HUES6 (cell line): Measurements from ENCODE around the gene OSM.
"Not testable (repeated sequence)": the region's sequence is repeated elsewhere in the genome, so short reads cannot be mapped to it uniquely, and the experiment has no call there.

Experiments
- H3K27ac ChIP-seq: 2 replicates; pipeline ENCODE4 v1.7.0; 2013; ENCODE audit warnings: low read depth, mild to moderate bottlenecking, low read length, inconsistent platforms
- H3K27me3 ChIP-seq: 2 replicates; pipeline ENCODE4 v1.6.1; 2013; ENCODE audit warnings: low read length; ENCODE audit not compliant: control insufficient read depth, insufficient read depth
- H3K36me3 ChIP-seq: 2 replicates; pipeline ENCODE4 v1.6.1; 2013; ENCODE audit warnings: low read length; ENCODE audit not compliant: control insufficient read depth, insufficient read depth
- H3K4me1 ChIP-seq: 2 replicates; pipeline ENCODE4 v1.6.1; 2013; ENCODE audit warnings: low read length; ENCODE audit not compliant: control insufficient read depth, insufficient read depth
- H3K4me3 ChIP-seq: 2 replicates; pipeline ENCODE4 v1.5.1; 2013; ENCODE audit warnings: low read depth, low read length
- H3K9ac ChIP-seq: one replicate; pipeline ENCODE4 v1.6.1; 2013; ENCODE audit warnings: mild to moderate bottlenecking, low read length
- H3K9me3 ChIP-seq: 2 replicates; pipeline ENCODE4 v1.6.1; 2013; ENCODE audit warnings: low read depth, low read length; ENCODE audit not compliant: control insufficient read depth, insufficient read depth

The OSM gene

DNA sequence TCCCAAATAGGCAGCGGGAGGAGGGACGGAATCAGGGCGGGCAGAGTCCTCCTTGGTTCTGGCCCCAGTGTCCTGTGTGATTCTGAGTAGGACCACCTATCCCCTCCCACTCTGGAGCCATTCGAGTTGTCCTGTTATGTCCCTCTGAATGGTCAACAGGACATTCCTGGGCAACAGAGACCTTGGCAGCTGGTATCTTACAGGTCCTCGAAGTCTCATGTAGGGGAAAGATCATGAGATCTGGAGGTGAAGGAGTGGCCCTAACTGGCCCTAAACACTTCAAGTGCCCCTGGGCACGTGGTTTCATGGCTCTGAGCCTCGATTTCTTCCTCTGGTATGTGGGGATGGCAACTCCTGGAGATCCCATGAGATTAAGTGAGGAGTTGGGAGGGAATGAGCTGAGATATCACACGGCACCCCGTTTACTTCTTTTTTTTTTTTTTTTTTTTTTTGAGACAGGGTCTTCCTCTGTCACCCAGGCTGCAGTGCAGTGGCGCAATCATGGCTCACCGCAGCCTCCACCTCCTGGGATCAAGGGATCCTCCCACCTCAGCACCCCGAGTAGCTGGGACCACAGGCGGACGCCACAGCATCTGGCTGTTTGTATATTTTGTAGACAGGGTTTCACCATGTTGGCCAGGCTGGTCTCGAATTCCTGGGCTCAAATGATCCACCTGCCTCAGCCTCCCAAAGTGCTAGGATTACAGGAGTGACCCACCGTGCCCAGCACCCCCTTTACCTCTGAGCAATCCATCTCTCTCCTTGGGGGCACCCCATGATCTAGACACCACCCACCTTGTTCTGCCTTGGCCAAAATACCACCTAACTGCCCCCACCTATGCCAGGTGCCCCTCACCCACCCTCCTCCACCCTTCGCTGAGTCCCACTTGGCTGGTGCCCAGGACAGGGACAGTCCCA lies 26.9 kb downstream of the OSM start:
- Histone ChIP-seq H3K4me3 (no peak overlapping the region), H3K9me3 (no peaks in the 10 kb centered on the region), H3K9ac (no peak overlapping the region), H3K36me3 (peaks cover 16% of the 10 kb centered on the region), H3K27ac (no peak overlapping the region), H3K4me1 (peaks cover 46% of the 10 kb centered on the region), H3K27me3 (no peaks in the 10 kb centered on the region; the same call in 1 of the 2 replicates)

DNA sequence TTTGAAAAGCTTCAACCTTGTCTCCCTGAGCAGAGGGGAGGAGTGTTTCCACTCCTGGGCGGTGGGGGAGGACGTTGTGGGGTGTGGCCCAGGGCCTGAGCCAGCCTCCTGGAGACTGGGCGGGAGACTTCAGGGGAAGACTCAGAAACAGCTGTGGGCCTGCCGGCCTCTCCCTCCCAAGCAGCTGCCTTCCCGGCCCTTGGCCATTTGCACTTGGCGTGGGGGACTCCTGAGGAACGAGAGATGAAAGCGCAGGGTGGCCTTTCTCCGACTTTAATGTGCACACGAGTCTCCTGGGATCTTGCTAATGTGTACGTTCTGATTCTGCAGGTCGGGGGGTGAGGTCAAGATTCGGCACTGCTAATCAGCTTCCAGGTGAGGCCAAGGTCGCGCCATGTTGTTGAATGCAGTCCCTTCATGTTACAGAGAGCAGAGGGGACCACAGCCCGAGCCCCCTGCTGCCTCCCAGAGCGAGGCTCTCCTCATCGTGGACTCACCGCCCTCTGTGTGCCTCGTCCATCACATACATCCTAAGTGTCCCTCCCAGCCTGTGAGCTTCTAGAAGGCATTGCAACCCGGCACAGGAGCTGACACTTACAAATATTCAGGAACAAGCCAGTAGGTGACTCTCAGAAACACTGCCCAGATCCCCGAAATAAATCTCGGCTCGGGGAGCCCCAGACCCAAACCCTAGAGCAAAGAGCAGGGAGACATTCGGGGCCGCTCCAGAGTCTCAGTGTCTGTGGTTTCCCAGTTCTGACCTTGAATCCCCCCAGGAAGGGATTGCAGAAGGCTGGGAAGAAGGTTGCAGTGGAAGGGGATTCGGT lies 27.8 kb downstream of the OSM start:
- Histone ChIP-seq H3K4me1 (peaks cover 47% of the 10 kb centered on the region), H3K4me3 (no peak overlapping the region), H3K9ac (no peak overlapping the region), H3K9me3 (no peaks in the 10 kb centered on the region), H3K36me3 (peaks cover 16% of the 10 kb centered on the region), H3K27ac (no peak overlapping the region), H3K27me3 (no peaks in the 10 kb centered on the region)

DNA sequence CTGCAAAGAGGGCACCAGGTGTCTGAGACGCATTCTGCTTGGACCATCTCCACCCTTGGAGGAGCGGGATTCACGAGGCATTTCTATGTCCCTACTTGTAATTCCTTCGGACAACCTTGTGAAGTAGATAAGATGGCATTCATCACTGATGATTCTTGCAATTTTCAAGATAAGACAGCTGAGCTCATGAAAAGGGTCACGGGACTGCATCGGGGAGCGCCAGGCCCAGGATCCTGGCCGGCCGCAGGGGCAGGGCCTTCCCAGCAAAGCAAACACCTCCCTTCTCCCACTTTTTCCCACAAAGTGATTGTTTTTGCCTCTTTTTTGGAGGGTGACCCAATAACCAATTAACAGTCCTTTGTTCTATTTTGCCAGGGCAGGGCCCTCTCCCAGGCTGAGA lies 28.5 kb downstream of the OSM start:
- H3K36me3 ChIP-seq = peaks cover 9% of the 10 kb centered on the region; the same call in 1 of the 2 replicates
- no peak overlapping the region for H3K4me3 ChIP-seq
- no peaks in the 10 kb centered on the region for H3K9me3 ChIP-seq
- no peaks in the 10 kb centered on the region for H3K27me3 ChIP-seq
- no peak overlapping the region for H3K27ac ChIP-seq
- peaks cover 47% of the 10 kb centered on the region for H3K4me1 ChIP-seq
- H3K9ac ChIP-seq = no peak overlapping the region

DNA sequence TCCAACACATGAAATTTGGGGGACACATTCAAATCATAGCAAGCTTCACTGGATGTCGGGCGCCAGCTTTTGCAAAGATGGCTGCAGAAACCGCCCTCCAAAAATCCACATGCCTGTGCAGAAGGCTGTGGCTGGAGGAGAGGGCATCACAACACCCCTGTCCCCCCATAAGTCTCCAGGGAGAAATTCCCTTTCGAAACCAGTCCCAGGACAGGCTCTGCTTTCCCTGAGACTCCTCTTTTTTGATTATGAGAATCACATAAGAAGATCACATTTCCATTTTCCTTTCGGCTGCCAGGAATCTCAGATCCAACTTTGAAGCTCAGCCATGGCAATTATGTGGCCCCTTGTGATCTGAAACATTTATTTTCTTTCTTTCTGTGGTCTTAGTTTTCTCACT lies 29.8 kb downstream of the OSM start:
- Histone ChIP-seq H3K9ac (no peak overlapping the region), H3K36me3 (0 out of 2 replicates have a peak, but pooled peaks cover 2% of the 10 kb centered on the region), H3K4me1 (peaks cover 50% of the 10 kb centered on the region), H3K9me3 (no peaks in the 10 kb centered on the region), H3K27ac (no peak overlapping the region), H3K27me3 (no peaks in the 10 kb centered on the region), H3K4me3 (no peak overlapping the region)

DNA sequence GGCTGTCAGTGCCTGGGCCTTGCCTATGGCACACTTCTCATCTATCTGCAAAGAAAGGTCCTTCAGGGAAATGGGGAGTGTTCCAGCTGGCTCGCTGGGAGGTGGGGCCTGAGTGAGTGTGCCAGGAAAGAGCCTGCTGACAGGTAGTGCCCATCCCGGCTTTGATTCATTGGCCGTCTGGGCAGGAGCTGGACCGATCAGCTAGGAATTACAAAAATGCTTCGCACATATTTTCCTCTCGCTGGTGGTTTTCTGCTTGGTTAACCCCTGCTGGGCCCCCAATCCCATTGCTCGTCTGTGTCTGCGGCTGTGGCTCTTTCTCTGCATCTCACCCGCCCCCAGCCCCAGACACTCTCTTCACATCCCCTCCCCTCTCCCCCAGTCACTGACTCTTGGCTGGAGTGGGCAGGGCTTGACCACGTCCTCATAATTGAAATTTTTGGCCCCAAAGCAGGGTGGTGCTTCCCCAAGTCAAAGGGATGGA lies 30.9 kb downstream of the OSM start:
- H3K36me3 ChIP-seq = no peaks in the 10 kb centered on the region
- peak overlapping the region; percentile 17 for H3K9ac ChIP-seq
- no peak overlapping the region for H3K4me3 ChIP-seq
- peaks cover 45% of the 10 kb centered on the region for H3K4me1 ChIP-seq
- H3K9me3 ChIP-seq = no peaks in the 10 kb centered on the region
- no peaks in the 10 kb centered on the region for H3K27me3 ChIP-seq
- H3K27ac ChIP-seq = no peak overlapping the region

DNA sequence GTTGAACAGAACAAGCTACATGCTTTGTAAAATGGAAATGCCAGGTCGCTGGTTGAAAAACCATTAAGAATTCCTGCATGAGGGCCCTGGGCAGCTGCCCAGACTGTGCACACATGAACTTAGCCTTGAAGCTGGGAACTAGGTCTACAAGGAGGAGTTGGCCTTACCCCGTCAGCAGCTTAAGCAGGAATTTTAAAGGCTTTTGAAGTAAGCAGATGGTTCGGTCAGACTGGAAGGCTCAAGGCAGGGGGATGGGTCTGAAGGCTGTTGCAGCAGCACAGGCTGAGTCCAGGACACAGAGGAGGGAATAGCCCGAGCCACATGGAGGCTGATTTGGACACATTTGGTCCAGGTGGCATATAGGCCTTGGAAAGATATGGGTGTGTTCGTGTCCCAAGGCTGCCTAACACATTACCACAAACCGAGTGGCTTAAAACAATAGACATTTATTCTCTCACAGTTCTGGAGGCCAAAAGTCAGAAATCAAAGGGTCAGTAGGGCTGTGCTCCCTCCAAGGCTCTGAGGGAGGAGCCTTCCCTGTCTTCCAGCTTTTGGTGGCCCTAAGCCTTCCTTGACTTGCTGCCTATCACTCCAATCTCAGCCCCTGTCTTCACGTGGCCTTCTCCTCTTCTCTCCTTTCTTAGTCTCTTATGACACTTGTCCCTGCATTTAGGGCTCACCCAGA lies 31.7 kb downstream of the OSM start:
- H3K27ac ChIP-seq = no peak overlapping the region
- H3K36me3 ChIP-seq = no peaks in the 10 kb centered on the region
- no peak overlapping the region for H3K4me3 ChIP-seq
- no peaks in the 10 kb centered on the region for H3K27me3 ChIP-seq
- no peaks in the 10 kb centered on the region for H3K9me3 ChIP-seq
- peaks cover 45% of the 10 kb centered on the region for H3K4me1 ChIP-seq
- no peak overlapping the region for H3K9ac ChIP-seq

DNA sequence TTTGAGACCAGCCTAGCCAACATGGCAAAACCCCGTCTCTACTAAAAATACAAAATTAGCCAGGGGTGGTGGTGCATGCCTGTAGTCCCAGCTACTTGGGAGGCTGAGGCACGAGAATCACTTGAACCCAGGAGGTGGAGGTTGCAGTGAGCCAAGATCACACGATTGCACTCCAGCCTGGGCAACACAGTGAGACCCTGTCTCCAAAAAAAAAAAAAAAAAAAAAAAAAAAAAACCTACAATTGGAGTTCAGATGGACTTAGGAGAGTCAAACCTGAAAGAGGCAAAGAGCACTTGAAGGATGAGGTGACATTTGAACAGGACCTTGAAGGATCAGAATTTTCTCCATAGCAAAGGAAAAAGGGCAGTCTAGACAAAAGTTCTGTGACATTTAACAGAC lies 32.3 kb downstream of the OSM start:
- not testable (repeated sequence) for H3K27me3 ChIP-seq

DNA sequence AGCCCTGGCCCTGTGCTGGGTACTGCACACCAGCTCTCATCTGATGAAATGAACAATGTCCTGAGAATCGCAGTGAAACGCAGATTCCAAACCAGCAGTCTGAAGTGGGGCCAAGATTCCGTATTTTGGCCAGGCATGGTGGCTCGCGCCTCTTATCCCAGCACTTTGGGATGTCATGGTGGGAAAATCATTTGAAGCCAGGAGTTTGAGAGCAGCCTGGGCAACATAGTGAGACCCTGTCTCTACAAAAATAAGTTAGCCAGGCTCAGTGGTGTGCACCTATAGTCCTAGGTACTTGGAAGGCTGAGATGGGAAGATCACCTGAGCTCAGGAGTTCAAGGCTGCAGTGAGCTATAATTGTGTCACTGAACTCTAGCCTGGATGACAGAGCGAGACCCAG lies 33.1 kb downstream of the OSM start:
- no peaks in the 10 kb centered on the region for H3K9me3 ChIP-seq
- H3K36me3 ChIP-seq = no peaks in the 10 kb centered on the region
- H3K27me3 ChIP-seq = no peaks in the 10 kb centered on the region
- no peak overlapping the region for H3K27ac ChIP-seq
- H3K4me1 ChIP-seq = peaks cover 42% of the 10 kb centered on the region
- H3K4me3 ChIP-seq = no peak overlapping the region
- no peak overlapping the region for H3K9ac ChIP-seq

More for the DNA sequence above, 32.3 kb downstream of the OSM start:
- H3K4me3 ChIP-seq, H3K9ac ChIP-seq, H3K27ac ChIP-seq, H3K36me3 ChIP-seq, H3K9me3 ChIP-seq: not testable (repeated sequence)
- peaks cover 43% of the 10 kb centered on the region for H3K4me1 ChIP-seq

DNA sequence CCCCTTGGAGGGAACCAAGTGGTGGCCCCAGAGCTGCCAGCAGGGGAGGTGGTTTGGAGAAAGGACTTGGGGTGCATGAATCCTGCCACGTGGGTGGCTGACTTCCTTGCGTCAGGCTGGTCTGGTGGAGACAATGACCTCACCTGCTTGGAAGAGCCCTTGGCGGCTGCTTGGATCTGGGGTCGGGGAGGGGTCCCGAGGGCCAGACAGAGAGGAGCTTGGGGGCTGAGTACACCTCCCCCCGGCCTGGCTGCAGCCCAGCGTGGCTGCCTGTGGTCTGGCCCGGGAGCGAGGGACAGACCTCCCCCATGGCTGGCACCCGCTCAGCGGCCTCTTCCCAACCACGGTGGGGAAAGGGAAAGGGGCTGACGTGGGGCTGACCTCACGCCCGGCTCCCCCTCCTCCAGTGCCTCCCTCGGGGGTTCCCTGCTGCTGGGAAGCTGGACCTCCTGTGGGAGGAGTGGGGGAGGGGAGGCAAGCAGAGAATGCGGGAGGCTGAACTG lies 33.9 kb downstream of the OSM start:
- H3K27ac ChIP-seq = no peak overlapping the region
- H3K27me3 ChIP-seq = no peaks in the 10 kb centered on the region

DNA sequence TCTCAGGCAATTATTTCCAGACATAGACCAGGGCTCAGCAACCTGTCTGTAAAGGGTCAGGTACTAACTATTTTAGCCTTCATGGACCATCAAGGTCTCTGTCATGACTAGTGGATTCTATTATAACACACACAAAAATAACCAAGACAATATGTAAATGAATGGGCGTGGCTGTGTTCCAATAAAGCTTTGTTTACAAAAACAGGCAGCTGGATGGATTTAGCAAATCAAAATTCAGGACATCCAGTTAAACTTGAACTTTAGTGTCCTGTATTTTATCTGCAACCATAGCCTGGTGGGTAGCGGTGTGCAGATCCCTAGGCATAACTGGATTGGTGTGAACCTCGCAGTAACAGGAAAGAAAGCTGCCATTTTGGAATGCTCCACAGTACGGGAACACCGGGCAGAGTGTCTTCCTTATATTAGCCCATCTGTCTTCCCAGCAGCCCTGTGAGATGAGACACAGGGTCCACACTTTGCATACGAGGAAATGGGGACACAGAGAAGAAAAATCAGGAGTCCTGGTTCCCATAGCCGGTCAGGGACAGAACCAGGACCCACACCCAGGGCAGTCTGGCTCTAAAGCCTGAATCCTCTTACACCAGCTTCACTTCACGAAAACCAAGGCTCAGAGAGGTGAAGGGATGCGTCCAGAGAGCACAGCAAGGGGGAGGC lies 35.7 kb downstream of the OSM start:
- no peak overlapping the region for H3K27ac ChIP-seq
- no peaks in the 10 kb centered on the region for H3K9me3 ChIP-seq
- no peaks in the 10 kb centered on the region for H3K36me3 ChIP-seq
- H3K27me3 ChIP-seq = no peaks in the 10 kb centered on the region
- H3K4me3 ChIP-seq = no peak overlapping the region
- H3K9ac ChIP-seq = no peak overlapping the region
- peaks cover 28% of the 10 kb centered on the region for H3K4me1 ChIP-seq

More for the DNA sequence above, 33.9 kb downstream of the OSM start:
- H3K36me3 ChIP-seq = no peaks in the 10 kb centered on the region
- H3K9ac ChIP-seq = no peak overlapping the region
- peaks cover 39% of the 10 kb centered on the region for H3K4me1 ChIP-seq
- no peak overlapping the region for H3K4me3 ChIP-seq
- no peaks in the 10 kb centered on the region for H3K9me3 ChIP-seq
